ENCODE data around the gene PID1.

Gene PID1

GRCh38 chr2:229273006-229273722 is 2.1 kb upstream of the PID1 start:
- TF ChIP-seq GABPA (IDR thresholded peaks at IDR 0.05; ENCODE audit: low read depth) (no peak), REST (IDR thresholded peaks at IDR 0.05; ENCODE audit: insufficient replicate concordance, low read depth) (no peak), SPI1 (IDR thresholded peaks at IDR 0.05; ENCODE audit: borderline replicate concordance, low read depth) (no peak), CTCF (IDR thresholded peaks at IDR 0.05; ENCODE audit: insufficient read depth, low read length) (no peak), POLR2AphosphoS5 (IDR thresholded peaks at IDR 0.05; ENCODE audit: low read depth) (no peak)
- no peak for DNase-seq (ENCODE audit: low read depth in 1 of 2, low spot score in 1 of 2)
- H3K27ac ChIP-seq (replicated peaks), result no peak overlapping the region
- H3K4me3 ChIP-seq (replicated peaks; ENCODE audit: insufficient read depth, low read length), result no peak overlapping the region
- H3K27me3 ChIP-seq (ENCODE audit: insufficient read depth, poor library complexity, severe bottlenecking), result peaks cover 23% of the 10 kb centered on the region

- DNase-seq (ENCODE audit: low read depth in 1 of 2, low spot score in 1 of 2), result no peak
- no peak overlapping the region for H3K27ac ChIP-seq (replicated peaks)
- no peak overlapping the region for H3K4me3 ChIP-seq (replicated peaks; ENCODE audit: insufficient read depth, low read length)
- TF ChIP-seq REST (IDR thresholded peaks at IDR 0.05; ENCODE audit: insufficient replicate concordance, low read depth), result no peak
- no peak for TF ChIP-seq GABPA (IDR thresholded peaks at IDR 0.05; ENCODE audit: low read depth)
- no peak for TF ChIP-seq POLR2AphosphoS5 (IDR thresholded peaks at IDR 0.05; ENCODE audit: low read depth)
- TF ChIP-seq CTCF (IDR thresholded peaks at IDR 0.05; ENCODE audit: insufficient read depth, low read length), result no peak
- no peak for TF ChIP-seq SPI1 (IDR thresholded peaks at IDR 0.05; ENCODE audit: borderline replicate concordance, low read depth)
- H3K27me3 ChIP-seq (ENCODE audit: insufficient read depth, poor library complexity, severe bottlenecking), result peaks cover 23% of the 10 kb centered on the region
These were observed 1.1 kb downstream of the PID1 start for GRCh38 chr2:229269941-229270340.

GRCh38 chr2:229269146-229269545 is 1.9 kb downstream of the PID1 start:
- no peak for DNase-seq (ENCODE audit: low read depth in 1 of 2, low spot score in 1 of 2)
- Histone ChIP-seq H3K27me3 (ENCODE audit: insufficient read depth, poor library complexity, severe bottlenecking) (peaks cover 23% of the 10 kb centered on the region), H3K27ac (replicated peaks) (no peak overlapping the region), H3K4me3 (replicated peaks; ENCODE audit: insufficient read depth, low read length) (no peak overlapping the region)
- TF ChIP-seq GABPA (IDR thresholded peaks at IDR 0.05; ENCODE audit: low read depth) (no peak), SPI1 (IDR thresholded peaks at IDR 0.05; ENCODE audit: borderline replicate concordance, low read depth) (no peak), REST (IDR thresholded peaks at IDR 0.05; ENCODE audit: insufficient replicate concordance, low read depth) (no peak), POLR2AphosphoS5 (IDR thresholded peaks at IDR 0.05; ENCODE audit: low read depth) (no peak), CTCF (IDR thresholded peaks at IDR 0.05; ENCODE audit: insufficient read depth, low read length) (no peak)
